GM12878 (cell line): ENCODE measurements around the gene CTNNA2. TPM values are rescaled to one million over a fixed set of nuclear protein-coding genes. Genes with fewer than 3 reads are reported as not detected.

Source experiments
- ATAC-seq: fragments of 200-7000 bp; cut with Tn5 transposase; 3 replicates; pipeline ENCODE4 v1.9.1; 2020; ENCODE audit warnings: mild to moderate bottlenecking, moderate library complexity
- BruUV-seq: library from RNA; stranded (reverse); fragments of 400-500 nt; replicated peaks from 2 replicates; lab custom pipeline; 2021; lab: Mats Ljungman, UMichigan
- CTCF ChIA-PET: fragments of 300-600 bp; sonication (Branson Sonifier 250); formaldehyde crosslinking; extraction: SDS; loops from one replicate; lab custom pipeline; 2021; ENCODE audit warnings: inconsistent platforms; lab: Yijun Ruan, JAX
- POLR2A ChIA-PET: fragments of 350-600 bp; formaldehyde crosslinking; extraction: SDS; loops from one replicate; lab custom pipeline; 2021; ENCODE audit warnings: inconsistent platforms; lab: Charles Lee
- RAD21 ChIA-PET: fragments of 300-600 bp; sonication (Branson Sonifier 250); formaldehyde crosslinking; loops from one replicate; lab custom pipeline; 2023; ENCODE audit warnings: antibody characterized with exemption; ENCODE audit not compliant: unreplicated experiment; lab: Charles Lee
- SMC1A ChIA-PET: fragments of 300-600 bp; sonication (Branson Sonifier 250); formaldehyde crosslinking; loops from one replicate; lab custom pipeline; 2023; ENCODE audit not compliant: unreplicated experiment, uncharacterized antibody; lab: Charles Lee
- DNase-seq: peaks from one replicate; pipeline ENCODE4 v3.0.0-alpha.2; 2011; ENCODE audit warnings: low read depth, low spot score
- FAIRE-seq: peaks from 3 replicates; lab custom pipeline; 2011; peaks lifted over from hg19 to GRCh38; lab: Jason Lieb, UNC
- H2AFZ ChIP-seq: 2 replicates; pipeline ENCODE4 v1.6.0; 2011; ENCODE audit warnings: low read depth, low read length, control low read depth; ENCODE audit not compliant: control insufficient read depth
- H3K27ac ChIP-seq: 2 replicates; pipeline ENCODE4 v1.5.1; 2011; ENCODE audit warnings: control low read depth; ENCODE audit not compliant: control insufficient read depth, insufficient read depth
- H3K27me3 ChIP-seq, 2 experiments: replicated peaks in 1 of 2; 2 replicates each; pipeline versions ENCODE4 v1.6.0 to v1.6.1; 2011; ENCODE audit warnings: low read length in 1 of 2; ENCODE audit not compliant: control insufficient read depth in 2 of 2, insufficient read depth in 2 of 2
- H3K36me3 ChIP-seq, 2 experiments: 2 replicates each; pipeline ENCODE4 v1.5.1; 2011; ENCODE audit warnings: low read length in 1 of 2; ENCODE audit not compliant: control insufficient read depth in 2 of 2, insufficient read depth in 2 of 2
- H3K4me1 ChIP-seq: 2 replicates; pipeline ENCODE4 v1.6.1; 2011; ENCODE audit warnings: mild to moderate bottlenecking, low read length, moderate library complexity, mixed read lengths; ENCODE audit not compliant: control insufficient read depth, insufficient read depth
- H3K4me2 ChIP-seq: 2 replicates; pipeline ENCODE4 v1.6.0; 2011; ENCODE audit warnings: control low read depth; ENCODE audit not compliant: control insufficient read depth, insufficient read depth
- H3K4me3 ChIP-seq: fragments of 200-600 bp; sonication (generic); 2 replicates; pipeline ENCODE4 v1.5.1; 2016
- H3K79me2 ChIP-seq: 2 replicates; pipeline ENCODE4 v1.6.0; 2011; ENCODE audit warnings: low read length; ENCODE audit not compliant: control insufficient read depth, insufficient read depth
- H3K9ac ChIP-seq: 2 replicates; pipeline ENCODE4 v1.8.0; 2011; ENCODE audit warnings: low read length, control low read depth, mixed read lengths; ENCODE audit not compliant: control insufficient read depth, insufficient read depth
- H3K9me3 ChIP-seq: replicated peaks from 3 replicates; pipeline ENCODE4 v1.5.1; 2011; ENCODE audit warnings: mild to moderate bottlenecking, low read length; ENCODE audit not compliant: control insufficient read depth, insufficient read depth
- H4K20me1 ChIP-seq: 2 replicates; pipeline ENCODE4 v1.6.0; 2011; ENCODE audit not compliant: control insufficient read depth, insufficient read depth
- CTCF ChIP-seq, 3 experiments: IDR thresholded peaks in 2 of 3; conservative IDR thresholded peaks in 1 of 3; 2 replicates each; pipeline ENCODE4 v1.5.1; 2011; ENCODE audit warnings: low read depth in 3 of 3, low read length in 3 of 3, mild to moderate bottlenecking in 3 of 3, control low read depth in 2 of 3, moderate library complexity in 2 of 3, inconsistent platforms in 1 of 3, mixed read lengths in 1 of 3; ENCODE audit not compliant: control insufficient read depth in 2 of 3, insufficient read depth in 1 of 3; ENCODE audit errors: extremely low read depth in 1 of 3
- HDAC2 ChIP-seq: fragments of 200-600 bp; sonication (generic); IDR thresholded peaks from 2 replicates; pipeline ENCODE4 v1.6.1; 2017
- RAD21 ChIP-seq: IDR thresholded peaks from 2 replicates; pipeline ENCODE4 v1.6.1; 2011; ENCODE audit warnings: mild to moderate bottlenecking, low read depth, low read length, moderate library complexity; ENCODE audit not compliant: insufficient read depth
- SMC3 ChIP-seq: IDR thresholded peaks from 2 replicates; pipeline ENCODE4 v1.6.1; 2011; ENCODE audit warnings: low read length, improper control_type of control experiment, borderline replicate concordance
- YY1 ChIP-seq: IDR thresholded peaks from 2 replicates; pipeline ENCODE4 v1.6.1; 2011; ENCODE audit warnings: low read depth, mild to moderate bottlenecking, low read length
- ZBTB33 ChIP-seq: fragments of 450-650 bp; IDR thresholded peaks from 2 replicates; pipeline ENCODE4 v1.6.1; 2017; ENCODE audit warnings: mild to moderate bottlenecking
- WGBS: methylation state at CpG from one replicate; pipeline ENCODE4 v1.1.6; 2016; ENCODE audit warnings: low lambda C conversion rate; ENCODE audit not compliant: insufficient replicate concordance, insufficient coverage; ENCODE audit errors: missing lambda C conversion rate; 5-methylcytosine and 5-hydroxymethylcytosine counted together
- in situ Hi-C: fragments of 300-500 bp; cut with MboI; formaldehyde crosslinking; loops from 9 replicates; pipeline ENCODE4 v1.14.3; 2018; ENCODE audit warnings: mixed read lengths
- intact Hi-C: fragments of 100-400 bp; cut with micrococcal nuclease; formaldehyde crosslinking; loops from one replicate; pipeline ENCODE4 v1.14.2; 2022; ENCODE audit not compliant: unreplicated experiment
- polyA plus RNA-seq, 11 experiments: library from polyadenylated mRNA; depleted of rRNA in 4 of 11; unstranded in 6 of 11; stranded (reverse) in 5 of 11; fragments of >200 nt; fragmentation: Nextera tagmentation in 4 of 11; fragmentation: Illumina TruSeq in 1 of 11; extraction: Ambion mirVana in 4 of 11; extraction: Trizol in 1 of 11; gene quantifications; 1 replicate in 1 of 11; 2 replicates in 10 of 11; pipeline versions ENCODE4 v1.2.1 to v1.2.3, GENCODE V29; 2011 to 2016; ENCODE audit warnings: inconsistent platforms in 2 of 11, missing spikeins in 2 of 11, low read depth in 1 of 11
- total RNA-seq, 4 experiments: library from RNA; depleted of rRNA in 3 of 4; stranded (reverse); fragments of >200 nt in 3 of 4; fragmentation: Illumina TruSeq in 1 of 4; extraction: Trizol in 1 of 4; gene quantifications; 2 replicates each; pipeline versions ENCODE4 v1.2.1 to v1.2.3, GENCODE V29; 2013 to 2021

CTNNA2 gene
- total and polyA plus RNA-seq, 10 of the 15 experiments (the other 5 are each of a cell fraction or from before 2014, with no cell fraction given): 2.4 to 36.2 (median 6.6) TPM

- ATAC-seq: peak; percentile 69
- CTCF ChIA-PET: interaction anchor here (0.6 to 3.1 kb wide), 29 partner anchors 9 to 840 kb away, joined by 3 to 36 read pairs (median 3); no protein-coding TSS in a partner anchor
- H4K20me1 ChIP-seq: no peaks in the 10 kb centered on the region
- H3K27me3 ChIP-seq: no peaks in the 10 kb centered on the region
- H3K4me2 ChIP-seq: no peak overlapping the region
- FAIRE-seq: no peak
- H3K9me3 ChIP-seq: no peaks in the 10 kb centered on the region
- intact Hi-C loops: loop anchor here (10.0 kb wide), 1 partner anchor 164 kb away; no protein-coding TSS in a partner anchor
- RAD21 ChIA-PET: interaction anchor here (0.9 to 1.5 kb wide), 3 partner anchors 9 to 265 kb away, joined by 3 to 10 read pairs (median 3); no protein-coding TSS in a partner anchor
- no peak for DNase-seq
- no peak overlapping the region for H3K4me3 ChIP-seq
- no peaks in the 10 kb centered on the region for H3K36me3 ChIP-seq
- WGBS: 30% methylated on average over 11 of the region's 11 CpGs
- TF ChIP-seq HDAC2 (no peak), YY1 (no peak), SMC3 (peak; percentile 8; the same call in 1 of the 2 replicates), ZBTB33 (no peak), RAD21 (peak; percentile 16; the same call in 1 of the 2 replicates), CTCF (IDR thresholded peaks at IDR 0.05 in 2 of 3, conservative IDR thresholded peaks at IDR 0.05 in 1 of 3; ENCODE audit: control insufficient read depth in 2 of 3, extremely low read depth in 1 of 3, insufficient read depth in 1 of 3, low read depth in 3 of 3, low read length in 3 of 3) (peak; percentile 49 to 80 (median 78))
- no peak overlapping the region for H3K27ac ChIP-seq
- no peaks in the 10 kb centered on the region for H3K79me2 ChIP-seq
- no TSS peak for BruUV-seq
- in situ Hi-C loops: no loop called here
- POLR2A ChIA-PET: no interaction called here
- no peaks in the 10 kb centered on the region for H3K4me1 ChIP-seq
- SMC1A ChIA-PET: interaction anchor here (0.7 to 1.4 kb wide), 7 partner anchors 9 to 213 kb away, joined by 3 to 7 read pairs (median 3); no protein-coding TSS in a partner anchor
- H3K9ac ChIP-seq: no peak overlapping the region
- H2AFZ ChIP-seq: no peak overlapping the region
Measured at GRCh38 chr2:80238692-80239469, 726.0 kb downstream of the CTNNA2 start.
